ENCODE results near the gene METTL25. TPM values are rescaled to one million over a fixed set of nuclear protein-coding genes. Genes with fewer than 3 reads are reported as not detected.
A peak's percentile ranks its signal among the peaks of the same experiment; 100 is the strongest.
"Not testable (repeated sequence)": the region's sequence is repeated elsewhere in the genome, so short reads cannot be mapped to it uniquely, and the experiment has no call there.

METTL25 gene
- 9.5 and 10.5 TPM in 2 replicates for total RNA-seq (2014; rRNA removed; shearing (Covaris generic))

GRCh38 chr12:82358200-82359114 lies at the start of gene METTL25, which contains the start of gene CCDC59:
Gene METTL25, plus strand, starts transcription at chr12:82358529. Its CDS starts 37 bp downstream, at chr12:82358566.
Gene CCDC59, minus strand, starts transcription at chr12:82358387. Its CDS starts 11 bp downstream, at chr12:82358376.
- in situ Hi-C loops (cut with HindIII; ENCODE audit: low sequenced_read_pairs): no loop called here
- peak; percentile 98 for DNase-seq (ENCODE audit: low spot score)

- in situ Hi-C loops (cut with HindIII; ENCODE audit: low sequenced_read_pairs): no loop called here
- no peak for DNase-seq (ENCODE audit: low spot score)
These were observed 43.9 kb upstream of the METTL25 start for GRCh38 chr12:82314406-82314892.

GRCh38 chr12:82319276-82319675 lies 39.1 kb upstream of the METTL25 start:
- DNase-seq (ENCODE audit: low spot score): no peak
- in situ Hi-C loops (cut with HindIII; ENCODE audit: low sequenced_read_pairs): no loop called here

GRCh38 chr12:82325540-82326336 lies 32.6 kb upstream of the METTL25 start:
- in situ Hi-C loops (cut with HindIII; ENCODE audit: low sequenced_read_pairs): no loop called here
- DNase-seq (ENCODE audit: low spot score): no peak

GRCh38 chr12:82326905-82327503 lies 31.3 kb upstream of the METTL25 start:
- DNase-seq (ENCODE audit: low spot score): peak; percentile 26
- in situ Hi-C loops (cut with HindIII; ENCODE audit: low sequenced_read_pairs): no loop called here

GRCh38 chr12:82327861-82328260 lies 30.5 kb upstream of the METTL25 start:
- no peak for DNase-seq (ENCODE audit: low spot score)
- in situ Hi-C loops (cut with HindIII; ENCODE audit: low sequenced_read_pairs): no loop called here

- DNase-seq (ENCODE audit: low spot score): no peak
- in situ Hi-C loops (cut with HindIII; ENCODE audit: low sequenced_read_pairs): no loop called here
These were observed 28.8 kb upstream of the METTL25 start for GRCh38 chr12:82329508-82329907.

GRCh38 chr12:82350161-82350560 lies 8.2 kb upstream of the METTL25 start:
- DNase-seq (ENCODE audit: low spot score): no peak
- in situ Hi-C loops (cut with HindIII; ENCODE audit: low sequenced_read_pairs): no loop called here

- DNase-seq (ENCODE audit: low spot score): no peak
- in situ Hi-C loops (cut with HindIII; ENCODE audit: low sequenced_read_pairs): no loop called here
These were observed 6.9 kb upstream of the METTL25 start for GRCh38 chr12:82351390-82351789.

- no peak for DNase-seq (ENCODE audit: low spot score)
- in situ Hi-C loops (cut with HindIII; ENCODE audit: low sequenced_read_pairs): no loop called here
These were observed 989 bp upstream of the METTL25 start for GRCh38 chr12:82357340-82357739.

- in situ Hi-C loops (cut with HindIII; ENCODE audit: low sequenced_read_pairs): no loop called here
- DNase-seq (ENCODE audit: low spot score): no peak
These were observed 507 bp upstream of the METTL25 start for GRCh38 chr12:82357845-82358199.

- in situ Hi-C loops (cut with HindIII; ENCODE audit: low sequenced_read_pairs): no loop called here
- DNase-seq (ENCODE audit: low spot score): peak; percentile 53
These were observed 768 bp downstream of the METTL25 start for GRCh38 chr12:82359115-82359478.

- DNase-seq (ENCODE audit: low spot score); in situ Hi-C loops (cut with HindIII; ENCODE audit: low sequenced_read_pairs): not testable (repeated sequence)
These were observed 2.5 kb downstream of the METTL25 start for GRCh38 chr12:82360834-82361233.

- in situ Hi-C loops (cut with HindIII; ENCODE audit: low sequenced_read_pairs): no loop called here
- no peak for DNase-seq (ENCODE audit: low spot score)
These were observed 3.2 kb downstream of the METTL25 start for GRCh38 chr12:82361461-82361915.

GRCh38 chr12:82363990-82364389 lies 5.7 kb downstream of the METTL25 start:
- no peak for DNase-seq (ENCODE audit: low spot score)
- in situ Hi-C loops (cut with HindIII; ENCODE audit: low sequenced_read_pairs): no loop called here

GRCh38 chr12:82366197-82366596 lies 7.9 kb downstream of the METTL25 start:
- no peak for DNase-seq (ENCODE audit: low spot score)
- in situ Hi-C loops (cut with HindIII; ENCODE audit: low sequenced_read_pairs): no loop called here

- in situ Hi-C loops (cut with HindIII; ENCODE audit: low sequenced_read_pairs): no loop called here
- no peak for DNase-seq (ENCODE audit: low spot score)
These were observed 16.9 kb downstream of the METTL25 start for GRCh38 chr12:82375201-82375600.

GRCh38 chr12:82378997-82379396 lies 20.7 kb downstream of the METTL25 start:
- no peak for DNase-seq (ENCODE audit: low spot score)
- in situ Hi-C loops (cut with HindIII; ENCODE audit: low sequenced_read_pairs): no loop called here

- peak; percentile 27 for DNase-seq (ENCODE audit: low spot score)
- in situ Hi-C loops (cut with HindIII; ENCODE audit: low sequenced_read_pairs): no loop called here
These were observed 25.7 kb downstream of the METTL25 start for GRCh38 chr12:82383930-82384552.
